T follicular helper cell (primary cell): ENCODE results near the gene ZFHX2.

Source experiments
- DNase-seq: peaks from one replicate; pipeline ENCODE4 v3.0.0-alpha.2; 2020; ENCODE audit warnings: low read depth

The ZFHX2 gene

DNA sequence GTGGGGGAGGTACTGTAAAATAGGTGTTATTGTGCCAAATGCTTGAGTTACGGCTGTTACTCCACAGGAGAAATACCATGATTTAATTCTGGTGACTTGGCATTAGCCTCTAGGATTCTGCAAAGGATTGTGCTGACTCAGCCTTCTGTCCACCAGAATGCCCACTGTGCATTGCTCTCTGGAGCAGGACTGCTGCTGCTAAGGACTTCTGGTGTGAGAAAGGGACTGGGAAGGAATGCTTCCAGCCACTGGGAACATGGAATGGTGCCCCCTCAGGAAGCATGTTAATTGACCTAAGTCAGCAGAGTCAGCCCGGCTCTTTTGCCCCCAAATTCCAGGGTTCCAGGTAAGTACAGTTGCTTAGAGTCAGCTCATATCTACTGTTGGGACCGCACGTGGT lies 32.9 kb downstream of the ZFHX2 start:
- no peak for DNase-seq

DNA sequence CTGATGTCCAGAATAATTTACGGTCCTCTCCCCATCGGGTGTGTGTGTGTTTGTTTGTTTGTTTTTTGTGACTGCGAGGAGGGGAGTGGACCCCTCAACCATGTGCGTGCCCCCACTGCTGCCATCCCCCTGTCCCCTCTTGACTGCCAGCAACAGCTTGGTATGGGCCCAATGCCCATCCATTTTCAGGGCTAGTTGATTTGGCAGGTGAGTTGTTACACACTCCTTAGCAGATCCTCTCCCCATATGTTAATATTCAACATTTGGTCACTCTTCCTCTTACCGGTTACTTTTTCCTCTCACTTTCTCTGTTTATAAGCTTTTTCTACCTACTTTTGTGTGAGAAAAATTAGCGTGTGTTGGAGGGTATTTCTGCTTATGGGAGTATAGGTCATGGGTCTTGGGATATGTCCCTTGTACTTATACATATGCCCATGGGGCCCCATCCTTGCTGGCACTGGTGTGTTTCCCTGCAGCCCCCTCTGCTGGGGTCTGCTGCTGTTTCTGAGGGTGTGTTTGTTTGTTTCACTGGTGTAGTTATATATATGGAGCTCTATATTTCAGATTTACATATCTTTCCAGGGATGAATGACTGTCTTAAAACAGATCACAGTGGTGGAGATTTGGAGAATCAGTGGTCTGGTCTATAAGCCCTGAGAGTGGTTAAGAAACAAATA lies 33.8 kb downstream of the ZFHX2 start:
- DNase-seq: no peak

DNA sequence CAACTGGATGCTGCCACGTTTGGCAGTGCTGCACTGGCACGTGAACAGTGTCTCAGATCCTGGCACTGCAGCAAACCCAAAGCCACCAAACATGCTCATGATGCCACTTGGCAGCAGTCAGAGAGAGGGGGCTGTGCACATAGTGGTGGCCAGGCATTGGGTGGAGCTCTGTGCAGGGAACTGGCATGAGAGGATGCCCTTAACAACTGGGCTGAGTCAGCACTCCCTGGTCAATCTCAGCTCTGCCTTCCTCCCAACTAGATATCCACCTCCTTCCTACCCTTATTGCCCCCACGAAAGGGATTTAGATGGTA lies 37.0 kb downstream of the ZFHX2 start:
- no peak for DNase-seq

DNA sequence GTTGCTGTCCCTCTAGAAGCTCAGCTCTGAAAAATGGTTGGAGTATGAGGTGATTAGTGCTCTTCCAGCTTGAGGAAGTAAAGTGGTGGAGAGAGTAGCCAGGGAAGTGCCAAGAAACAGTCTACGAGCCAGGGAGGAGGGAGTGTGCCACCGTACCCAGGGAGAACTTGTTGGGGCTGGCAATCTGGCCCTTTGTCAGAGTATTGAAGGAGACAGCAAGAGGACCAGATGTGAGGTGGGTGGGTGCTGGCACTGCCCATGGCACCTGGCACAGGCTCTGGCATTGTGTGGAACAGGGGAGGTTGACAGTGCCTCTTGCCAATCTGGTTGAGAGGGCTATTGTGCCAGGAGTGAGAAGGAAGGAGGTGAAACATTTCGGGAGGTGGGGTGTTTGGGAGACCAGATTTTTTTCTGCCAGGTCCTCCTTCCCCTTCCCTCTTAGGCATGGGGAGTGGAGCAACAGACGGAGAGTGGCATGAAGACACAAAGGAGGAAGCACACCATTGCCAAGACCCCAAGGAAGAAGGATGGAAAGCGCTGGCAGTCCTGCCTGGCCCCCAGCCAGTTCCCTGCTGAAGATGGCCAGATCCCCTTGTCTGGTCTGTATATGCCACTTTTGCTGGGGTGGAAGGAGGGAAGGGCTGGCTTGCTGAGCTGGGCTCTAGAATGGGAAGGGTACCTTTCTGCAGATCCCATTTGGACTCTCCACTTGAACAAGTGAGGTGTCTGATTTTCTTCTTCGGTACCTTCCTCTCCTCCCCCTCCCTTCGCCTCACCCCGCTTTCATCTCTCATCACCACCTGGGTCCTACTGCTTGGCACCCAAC lies 37.5 kb downstream of the ZFHX2 start:
- DNase-seq: no peak

DNA sequence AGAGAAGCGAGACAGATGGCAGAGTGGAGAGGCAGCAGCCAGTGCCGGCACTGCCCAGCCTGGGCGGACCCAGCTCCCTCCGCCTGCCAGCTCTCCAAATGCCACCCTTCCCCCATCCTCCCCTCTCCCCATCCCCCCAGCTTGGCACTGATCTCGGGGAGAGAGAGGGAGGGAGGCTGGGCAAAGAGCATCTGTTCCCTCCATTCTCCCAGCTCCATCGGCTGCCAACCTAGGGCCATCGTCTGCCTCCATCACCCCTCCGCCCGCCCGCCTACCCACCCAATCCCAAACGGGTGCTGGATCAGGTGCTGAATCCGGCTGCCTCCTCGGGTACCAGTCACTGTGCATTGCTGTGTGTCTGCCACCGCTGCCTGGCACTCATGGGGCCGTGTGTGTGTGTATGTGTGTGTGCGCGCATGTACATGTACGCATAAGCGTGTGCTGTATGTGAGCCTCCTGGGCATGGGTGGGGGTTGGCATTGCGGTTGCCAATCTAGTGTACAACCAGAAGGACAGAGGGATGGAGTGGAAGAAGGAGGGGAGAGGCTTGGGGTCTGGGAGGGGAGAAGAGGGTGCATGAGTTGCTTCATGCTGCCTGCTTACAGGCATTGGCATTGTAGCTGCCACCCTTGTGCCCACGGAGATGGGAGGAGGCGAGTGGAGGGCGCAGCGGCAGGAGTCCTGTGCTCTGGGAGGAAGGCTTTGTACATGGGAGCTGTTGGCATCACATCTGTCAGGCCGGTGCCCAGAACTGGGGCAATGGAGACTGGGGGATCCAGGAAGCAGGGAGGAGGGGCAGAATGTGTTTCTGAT lies 38.4 kb downstream of the ZFHX2 start:
- DNase-seq: no peak

DNA sequence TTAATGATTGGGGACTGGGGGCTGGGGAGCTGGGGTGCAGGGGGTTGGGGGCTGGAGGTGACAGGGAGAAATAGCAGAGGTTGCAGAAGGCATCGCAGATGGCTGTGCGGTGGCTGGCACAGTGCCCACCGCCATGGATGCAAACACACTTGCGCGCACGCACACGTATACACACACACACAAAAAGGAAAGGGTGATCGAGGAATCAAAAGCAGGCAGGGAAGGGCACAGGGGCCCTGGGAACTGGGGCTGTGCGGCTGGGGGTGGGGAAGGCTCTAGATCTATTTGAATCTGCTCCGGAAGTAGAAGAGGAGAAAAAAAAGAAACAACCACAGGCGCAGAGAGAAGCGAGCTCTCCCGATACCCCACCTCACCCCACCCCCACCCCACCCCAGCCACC lies 39.4 kb downstream of the ZFHX2 start:
- no peak for DNase-seq

DNA sequence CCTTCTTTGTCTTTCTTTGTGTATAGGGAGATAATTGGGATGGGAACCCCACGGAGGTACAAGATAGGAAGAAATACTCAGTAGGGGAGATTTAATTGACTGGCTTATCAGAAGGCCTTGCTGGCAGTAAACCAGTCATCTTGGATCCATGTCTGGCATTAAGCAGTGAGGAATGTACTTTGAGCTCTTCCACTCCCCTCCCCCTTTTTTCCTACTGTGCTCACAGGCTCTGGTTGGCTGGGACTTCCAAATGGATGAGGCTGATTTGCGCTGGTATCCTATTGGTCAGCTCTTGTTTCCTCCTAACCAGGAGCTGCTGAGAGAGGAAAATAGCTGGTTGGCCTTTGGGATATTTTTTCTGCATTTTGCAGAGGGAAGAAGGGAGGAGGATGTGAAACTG lies 57.3 kb downstream of the ZFHX2 start:
- DNase-seq: no peak

DNA sequence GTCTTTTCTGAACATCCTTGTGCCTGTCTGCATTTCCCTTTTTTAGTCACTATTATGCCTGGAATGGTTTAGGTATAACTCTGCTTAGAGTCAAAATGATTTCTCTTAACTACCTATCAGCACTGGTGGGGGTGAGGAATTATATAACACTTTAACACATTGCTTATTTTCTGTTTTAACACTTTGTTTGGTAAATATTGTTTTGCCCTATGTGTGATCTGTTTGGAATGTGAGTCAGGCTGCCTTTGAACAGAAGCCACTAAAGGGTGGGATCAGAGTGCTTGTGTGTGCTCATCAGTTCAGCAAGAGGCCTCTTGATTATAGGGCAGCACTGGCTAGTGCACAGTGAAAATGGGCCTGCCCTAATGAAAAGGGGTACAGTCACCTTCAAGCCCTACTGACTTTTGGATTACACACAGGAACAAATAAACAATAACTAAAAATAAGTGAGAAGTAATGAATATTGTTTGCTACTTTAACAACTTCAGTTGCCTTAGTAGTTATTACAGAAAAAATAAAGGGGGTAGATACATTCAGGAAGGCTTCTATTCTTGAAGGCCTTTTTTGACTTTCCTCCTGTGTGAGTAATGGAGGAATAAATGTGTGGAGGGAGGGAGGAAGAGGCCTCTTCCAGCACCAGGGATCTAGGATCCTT lies 58.8 kb downstream of the ZFHX2 start:
- DNase-seq: no peak

DNA sequence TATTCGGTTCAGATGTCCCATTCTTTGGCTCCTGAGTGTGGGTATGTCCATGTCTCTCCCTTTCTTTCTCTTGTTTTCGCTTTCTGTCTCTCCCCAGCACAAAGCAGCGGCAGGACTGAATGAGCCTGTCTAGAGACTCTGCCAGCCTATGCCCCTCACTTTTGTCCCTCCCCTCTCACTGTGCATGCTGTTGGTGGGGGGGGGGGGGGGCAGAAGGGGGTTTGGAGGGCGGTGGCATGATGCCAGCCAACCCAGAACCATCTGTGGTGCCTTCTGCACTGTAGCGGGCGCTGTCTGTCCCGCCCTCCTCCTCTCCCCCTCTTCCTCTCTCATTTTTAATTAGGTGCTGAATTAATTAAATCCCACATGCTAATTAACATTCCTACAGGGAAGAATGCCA lies 64.3 kb downstream of the ZFHX2 start:
- no peak for DNase-seq

DNA sequence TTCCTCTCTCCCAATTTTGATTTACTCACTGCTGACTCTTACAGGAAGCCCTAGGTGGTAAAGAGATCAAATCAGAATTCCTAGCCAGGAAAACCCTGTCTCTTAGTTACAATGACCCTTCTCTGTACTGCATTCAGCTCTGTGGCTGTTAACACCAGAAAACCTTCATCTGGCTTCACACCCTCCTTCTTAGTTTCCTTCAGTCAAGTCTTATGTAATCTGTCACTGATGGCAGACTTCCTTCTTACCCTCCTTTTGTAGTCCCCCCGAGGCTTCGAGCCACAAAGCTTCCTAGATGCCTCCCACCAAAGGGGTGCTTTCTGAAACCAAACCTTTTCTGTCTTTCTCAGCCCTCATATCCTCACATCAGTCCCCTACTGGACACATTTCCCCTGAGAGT lies 65.5 kb downstream of the ZFHX2 start:
- no peak for DNase-seq

DNA sequence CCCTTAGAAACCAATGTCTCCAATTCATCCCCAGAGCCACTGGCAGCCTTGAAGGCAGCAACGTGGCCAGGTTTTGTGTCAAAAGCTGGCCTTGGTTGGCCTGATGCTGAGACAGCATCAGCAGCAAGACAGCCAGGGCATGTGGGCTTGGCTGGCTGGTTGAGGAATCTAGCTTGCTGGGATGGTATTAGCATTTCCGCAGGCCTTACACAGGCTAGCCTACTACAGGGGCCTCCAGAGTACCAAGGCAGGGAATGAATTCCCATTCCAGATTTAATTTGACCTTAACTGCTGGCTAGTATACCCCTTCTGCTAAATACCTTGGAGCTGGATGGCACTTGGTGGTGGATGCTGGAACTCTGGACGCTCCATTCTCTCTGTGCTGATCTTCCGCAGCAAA lies 66.2 kb downstream of the ZFHX2 start:
- no peak for DNase-seq

DNA sequence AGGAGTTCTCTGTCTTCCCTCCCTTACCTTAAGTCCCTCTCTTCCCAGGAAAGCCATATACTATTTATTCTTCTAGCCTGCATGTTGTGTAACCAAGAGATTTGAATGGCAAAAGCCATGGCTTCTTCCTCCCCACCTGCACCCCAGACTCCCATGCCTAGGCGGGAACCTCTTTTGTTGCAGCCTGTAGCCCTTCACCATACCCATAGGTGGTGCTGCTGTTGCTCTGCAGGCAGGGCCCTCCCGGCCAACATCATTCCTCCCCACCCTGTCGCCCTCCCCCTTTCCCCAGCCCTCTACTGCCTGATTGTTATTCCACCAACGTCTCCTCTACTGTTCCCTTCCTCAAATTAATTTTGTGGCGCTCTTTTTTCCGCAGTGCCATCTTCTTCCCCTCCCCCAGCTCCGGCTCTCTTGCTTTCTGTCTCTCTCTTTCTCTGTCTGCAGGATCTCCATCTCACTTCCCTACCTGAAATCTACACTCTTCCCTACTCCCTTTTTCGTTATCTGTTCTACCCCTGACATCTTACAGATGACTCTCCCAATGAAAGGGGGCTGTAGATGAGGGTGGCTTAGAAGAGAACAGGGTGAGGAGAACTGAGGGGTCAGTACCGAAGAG lies 68.2 kb downstream of the ZFHX2 start:
- no peak for DNase-seq

DNA sequence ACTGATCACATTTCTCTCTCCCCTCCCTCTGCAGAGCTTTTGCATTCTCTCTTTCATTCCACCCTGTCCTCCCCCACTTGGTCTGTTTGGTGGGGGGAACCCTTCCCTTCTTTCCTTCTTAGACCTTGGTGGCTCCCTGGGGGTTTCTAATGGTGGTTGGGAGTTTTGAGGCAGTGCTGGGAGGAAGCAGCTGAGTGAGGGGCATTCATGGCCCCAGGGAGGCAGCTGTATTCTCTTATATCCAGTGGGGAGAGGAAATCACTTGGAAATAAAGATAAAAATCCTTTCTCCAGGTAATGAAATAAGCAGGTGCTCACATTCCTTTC lies 68.8 kb downstream of the ZFHX2 start:
- DNase-seq: no peak

DNA sequence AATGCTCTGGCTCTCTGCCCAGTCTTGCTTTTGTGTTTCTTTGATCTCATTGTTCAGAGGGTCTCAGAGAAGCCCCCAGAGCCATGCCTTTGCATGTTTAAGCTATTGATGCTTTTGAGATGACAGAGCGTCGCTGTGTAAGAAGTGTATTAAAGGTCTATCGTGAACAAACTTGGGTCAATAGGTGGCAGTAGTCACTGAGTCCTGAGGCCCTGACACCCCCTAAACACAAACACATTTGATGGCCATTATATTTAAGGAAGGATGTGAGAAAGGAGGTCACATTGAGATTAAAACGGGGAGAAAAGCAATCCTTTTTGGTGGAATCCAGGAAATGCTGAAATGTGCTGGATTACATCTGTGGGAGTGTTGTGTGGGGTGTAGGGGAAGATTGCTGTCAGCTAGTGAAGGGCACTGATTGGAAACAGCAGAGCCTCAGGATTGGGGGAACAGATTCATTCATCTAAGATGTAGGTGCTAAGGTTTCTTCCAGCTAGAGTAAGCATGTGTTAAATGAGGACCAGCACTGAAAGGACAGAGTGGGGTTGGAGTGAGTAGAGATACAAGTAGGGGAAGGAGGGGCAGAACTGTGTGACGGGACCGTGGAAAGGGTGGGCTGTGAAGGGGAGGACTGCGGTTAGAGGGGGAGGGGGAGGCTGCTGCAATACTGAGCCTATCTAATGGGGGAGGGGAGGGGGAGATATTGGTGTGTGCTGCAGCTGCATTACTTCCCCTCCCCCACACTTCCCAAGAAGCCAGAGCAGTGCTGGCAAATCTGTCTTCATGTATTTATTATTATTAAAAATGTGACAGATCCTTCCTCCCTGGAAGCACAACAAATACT lies 69.4 kb downstream of the ZFHX2 start:
- no peak for DNase-seq

DNA sequence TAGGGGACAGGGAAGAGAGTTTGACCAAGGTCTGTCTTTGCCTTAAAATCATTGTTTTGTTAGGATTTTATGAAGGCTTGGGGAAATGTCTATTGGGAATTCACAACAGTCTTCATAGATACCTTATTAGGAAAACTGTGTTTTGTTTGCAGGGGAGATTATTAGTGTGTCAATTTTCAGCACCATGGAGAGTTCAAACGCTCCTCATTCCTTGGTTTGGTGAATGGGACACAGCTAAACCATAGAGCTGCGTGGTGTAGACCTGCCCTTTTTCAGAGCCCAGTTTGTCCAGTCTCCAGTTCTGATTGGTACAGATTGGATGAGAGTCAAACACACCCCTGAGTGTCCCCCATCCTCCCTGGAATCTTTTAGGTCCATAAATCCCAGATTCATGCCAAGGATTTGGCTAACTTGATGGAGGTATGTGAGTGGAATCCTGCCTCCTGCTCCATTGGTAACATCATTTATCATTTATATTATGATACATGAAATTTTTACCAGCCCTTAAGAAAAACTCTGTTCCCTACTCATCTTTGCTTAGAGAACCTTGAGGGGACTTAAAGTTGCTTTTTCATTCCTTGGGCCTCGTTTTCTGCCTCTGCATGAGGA lies 70.1 kb downstream of the ZFHX2 start:
- no peak for DNase-seq

DNA sequence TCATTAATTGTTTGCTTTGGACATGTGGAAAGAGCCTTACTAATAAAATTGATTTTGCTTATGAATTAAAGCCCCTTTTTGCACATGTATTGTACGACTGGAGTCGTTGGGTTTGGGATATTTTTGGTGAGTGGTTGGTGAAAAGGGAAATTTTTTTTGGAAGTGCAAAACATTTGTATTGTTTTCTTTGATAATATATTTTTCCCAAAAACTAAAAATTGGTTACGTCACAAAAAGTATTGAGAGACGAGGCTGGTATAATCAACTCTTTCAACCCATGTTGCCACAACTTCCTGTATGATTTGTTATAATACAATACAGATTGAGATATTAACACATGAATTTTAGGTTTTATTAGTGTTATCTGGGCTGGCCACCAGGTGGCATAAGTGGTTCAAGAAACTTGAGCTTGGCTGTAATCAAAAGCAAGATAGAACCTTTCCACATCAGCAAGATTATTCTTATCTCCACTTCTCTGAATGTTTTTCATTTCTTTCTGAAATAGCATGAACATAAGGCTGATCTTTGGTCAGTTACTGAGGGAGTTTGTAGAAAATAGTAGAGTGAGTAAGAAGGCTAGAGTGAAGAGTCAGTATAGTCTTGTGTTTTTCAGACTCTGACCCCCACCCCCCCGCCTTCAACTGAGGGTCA lies 73.3 kb downstream of the ZFHX2 start:
- peak; percentile 61 for DNase-seq

DNA sequence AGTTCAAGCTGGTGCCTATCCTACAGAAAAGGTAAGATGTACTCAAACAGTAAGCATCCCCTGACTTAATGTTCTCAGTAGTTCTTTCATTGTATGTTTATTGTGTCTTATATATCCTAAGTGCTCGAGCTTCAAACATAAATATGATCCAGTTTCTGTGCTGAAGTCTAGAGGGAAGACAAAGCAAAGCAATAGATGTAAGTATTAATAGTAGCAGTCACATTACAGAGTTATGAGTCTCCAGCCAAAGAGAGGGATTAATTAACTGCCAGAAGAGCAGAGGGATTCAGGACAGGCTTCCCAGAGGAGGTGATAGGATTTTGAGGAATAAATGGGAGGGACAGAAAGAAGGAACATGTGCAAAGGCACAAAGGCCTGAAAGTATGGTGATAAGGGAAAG lies 80.6 kb downstream of the ZFHX2 start:
- no peak for DNase-seq
